Endothelial cell of hepatic sinusoid (primary cell): ENCODE measurements around the gene MYZAP.

Experiments
- in situ Hi-C: cut with HindIII; loops from 2 replicates; pipeline ENCODE4 v1.10.0; 2017; ENCODE audit warnings: low sequenced_read_pairs

The MYZAP gene

DNA sequence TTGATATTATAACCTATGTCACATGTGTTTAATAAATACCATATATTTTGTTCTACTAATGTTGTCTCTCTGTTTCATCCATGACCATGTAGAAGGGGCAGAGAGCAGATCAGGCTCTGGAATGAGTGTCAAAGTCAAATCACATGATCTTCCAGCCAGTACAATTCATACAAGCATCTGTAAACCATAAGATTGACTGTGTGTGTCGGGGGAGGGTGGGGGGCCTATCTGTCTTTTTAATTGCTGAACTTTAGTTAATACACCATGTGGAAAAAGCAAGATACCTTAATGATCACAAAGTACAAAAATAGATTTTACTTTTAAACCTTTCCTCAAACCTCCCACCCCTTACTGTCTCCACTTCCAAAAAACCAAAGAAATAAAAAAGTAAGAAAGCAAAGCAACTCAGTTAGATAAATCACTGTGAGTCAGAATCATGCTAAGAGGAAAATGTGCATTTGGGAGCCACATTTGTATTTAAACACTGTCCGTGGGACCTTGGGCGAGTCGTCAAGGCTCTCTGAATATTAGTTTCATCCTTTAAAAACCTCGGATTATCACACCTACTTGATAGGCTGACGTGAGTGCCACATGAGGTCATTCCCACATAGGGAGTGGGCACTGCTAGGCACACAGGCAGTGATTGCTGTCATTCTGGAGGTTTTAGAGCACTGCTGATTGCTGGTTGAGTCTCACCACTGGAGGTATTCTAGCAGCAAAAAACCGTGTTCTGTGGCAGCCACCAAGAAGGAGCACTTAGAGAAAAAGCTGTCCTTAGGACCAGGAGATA lies 93.8 kb downstream of the MYZAP start:
- in situ Hi-C loops, result no loop called here

DNA sequence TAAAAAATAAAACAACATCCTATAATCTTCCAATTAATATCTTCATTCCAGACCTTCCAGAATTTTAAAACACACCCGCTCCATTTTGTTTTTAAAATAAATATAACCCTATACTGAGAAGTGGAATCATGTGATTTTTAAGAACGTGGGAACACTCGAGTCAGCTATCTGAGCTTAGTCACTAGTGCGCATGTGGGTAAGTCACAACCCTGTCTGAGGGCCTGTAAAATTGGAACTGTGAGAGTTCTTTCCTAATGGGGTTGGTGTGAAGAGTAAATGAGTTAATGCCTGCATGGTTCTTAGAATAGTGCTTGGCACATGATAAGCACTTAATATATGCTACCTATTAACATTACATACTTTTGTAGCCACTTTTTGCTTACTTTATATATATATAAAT lies 95.0 kb downstream of the MYZAP start:
- in situ Hi-C loops, result no loop called here

DNA sequence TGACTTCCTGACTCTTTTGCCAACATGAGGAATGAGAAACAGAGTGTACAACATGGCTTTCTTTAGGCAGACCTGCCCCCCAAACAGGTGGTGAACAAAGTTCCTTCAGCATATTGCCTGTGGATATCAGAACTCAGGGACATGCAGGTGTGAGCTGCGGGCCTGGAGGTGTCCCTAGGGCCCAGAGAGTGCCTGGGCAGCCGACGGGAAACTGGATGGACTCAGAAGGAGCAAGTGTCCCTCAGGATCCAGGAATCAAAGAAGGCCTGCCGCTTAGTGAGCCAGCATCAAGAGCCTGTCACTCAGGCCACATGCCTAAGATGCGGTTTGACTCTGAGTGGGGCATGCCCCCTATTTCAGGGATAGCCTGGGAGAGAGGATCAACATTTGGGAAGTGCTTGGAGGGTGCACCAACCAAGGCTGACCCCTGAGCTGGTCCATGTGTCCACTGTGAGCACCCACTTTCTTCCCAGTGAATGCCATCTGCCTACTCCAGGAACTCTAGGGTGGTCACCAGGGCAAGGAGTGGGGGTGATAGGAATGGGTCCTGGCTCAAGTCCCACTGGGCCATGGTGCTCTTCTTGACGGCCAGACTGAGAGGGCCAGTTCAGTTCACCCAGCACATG lies 98.8 kb downstream of the MYZAP start:
- in situ Hi-C loops, result no loop called here

GRCh38 chr15:57691082-57691481 lies 99.4 kb downstream of the MYZAP start:
- in situ Hi-C loops, result no loop called here

DNA sequence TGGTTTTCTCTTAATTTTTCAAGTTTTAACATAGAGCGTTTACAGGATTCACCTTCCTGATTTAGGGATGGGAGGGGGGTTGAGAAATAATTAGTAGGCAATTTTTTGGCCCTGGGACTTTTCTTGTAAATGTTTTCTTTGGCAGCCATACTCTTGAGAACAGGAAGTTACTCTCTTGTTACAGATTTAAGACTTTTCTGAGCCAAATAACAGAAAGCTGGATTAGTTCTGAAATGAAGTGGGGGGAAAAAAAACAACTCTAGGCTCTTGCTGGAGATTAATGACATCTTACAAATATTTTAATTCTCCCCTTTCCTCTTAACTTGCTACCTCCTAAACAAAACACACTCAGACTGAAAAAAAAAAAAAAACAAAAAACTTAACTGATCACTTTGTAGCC lies 101.0 kb downstream of the MYZAP start:
- in situ Hi-C loops, result no loop called here

DNA sequence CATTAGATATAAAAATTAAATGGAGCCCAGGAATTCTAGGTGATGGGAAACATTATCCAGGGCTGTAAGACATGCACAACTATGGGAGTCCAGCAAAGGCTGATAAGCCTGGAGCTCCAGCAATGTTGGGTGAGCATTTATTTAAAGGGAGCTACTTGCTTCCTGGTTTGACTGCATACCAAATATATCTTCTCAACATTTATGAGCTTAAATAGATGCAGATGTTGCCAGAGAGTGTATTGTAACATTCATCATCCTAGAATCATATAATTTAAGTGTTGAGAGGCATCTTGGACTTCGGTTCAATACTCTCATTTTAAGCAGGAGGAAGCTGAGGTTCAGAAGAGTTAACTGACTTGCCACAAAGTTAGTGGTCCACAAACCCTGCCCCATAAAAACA lies 102.6 kb downstream of the MYZAP start:
- in situ Hi-C loops, result no loop called here

DNA sequence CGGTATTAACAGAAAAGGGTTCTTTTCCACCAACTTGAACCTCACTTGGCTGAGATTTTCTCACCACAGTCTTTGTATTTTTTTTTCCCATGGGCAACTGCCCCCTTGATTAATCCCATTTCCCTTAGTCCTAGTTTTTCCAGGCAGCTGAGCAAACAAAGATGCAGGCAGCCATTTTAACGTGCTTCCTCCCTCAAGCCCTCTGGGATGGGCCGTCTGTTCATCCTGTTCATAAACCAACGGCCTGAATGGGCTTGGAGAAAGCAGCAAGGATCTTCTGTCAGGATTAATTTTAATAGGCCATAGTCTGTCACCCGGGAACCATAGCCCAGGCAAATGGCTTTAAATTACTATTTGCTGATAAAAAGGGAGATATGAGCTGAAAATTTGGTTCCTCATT lies 104.4 kb downstream of the MYZAP start:
- in situ Hi-C loops, result no loop called here

DNA sequence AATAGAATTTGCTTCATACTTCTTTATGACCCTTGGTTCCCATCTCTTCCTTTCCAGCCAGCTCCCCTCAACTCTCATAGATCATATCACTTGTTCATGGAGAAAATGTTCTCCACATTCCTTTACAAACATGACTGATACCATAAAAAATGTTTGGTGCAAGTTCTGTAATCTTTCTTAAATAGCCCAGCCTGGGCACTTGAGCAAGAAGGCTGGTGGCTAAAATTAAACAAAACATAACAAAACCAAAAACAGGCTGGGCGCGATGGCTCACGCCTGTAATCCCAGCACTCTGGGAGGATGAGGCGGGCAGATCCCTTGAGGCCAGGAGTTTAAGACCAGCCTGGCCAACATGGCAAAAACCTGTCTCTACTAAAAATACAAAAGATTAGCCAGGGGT lies 105.9 kb downstream of the MYZAP start:
- in situ Hi-C loops, result no loop called here

DNA sequence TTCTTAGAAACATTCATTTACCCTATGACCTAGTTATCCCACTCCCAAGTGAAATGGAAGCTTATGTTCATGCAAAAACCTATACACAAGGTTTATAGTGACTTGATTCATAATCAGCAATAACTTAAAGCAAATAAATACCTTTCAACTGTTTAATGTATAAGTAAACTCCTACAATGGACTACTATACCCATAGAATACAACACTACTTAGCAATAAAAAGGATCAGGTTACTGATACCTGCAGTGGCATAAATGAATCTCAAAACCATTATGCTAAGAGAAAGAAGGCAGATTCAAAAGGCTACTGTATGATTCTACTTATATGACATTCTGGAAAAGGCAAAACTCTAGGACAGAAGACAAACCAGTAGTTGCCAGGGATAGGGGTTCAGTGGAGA lies 106.5 kb downstream of the MYZAP start:
- in situ Hi-C loops, result no loop called here

DNA sequence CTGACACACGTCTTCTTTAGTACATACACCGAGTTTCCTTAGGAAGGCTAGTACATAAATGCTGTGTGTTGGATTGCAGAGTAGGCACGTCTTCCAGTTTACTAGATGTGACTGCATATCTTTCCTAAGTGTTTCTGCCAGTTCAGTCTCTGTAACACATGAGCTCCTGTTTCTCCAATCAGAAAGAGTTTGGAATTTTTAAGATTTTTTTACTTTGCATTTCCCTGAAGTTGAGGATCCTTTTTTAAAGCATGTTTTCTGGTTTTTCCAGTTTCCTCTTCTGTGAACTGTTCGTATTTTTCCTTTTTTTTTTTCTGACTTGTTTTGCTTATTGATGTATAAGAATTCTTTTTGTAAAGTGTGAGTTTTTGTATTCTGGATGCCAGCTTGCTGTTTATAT lies 107.3 kb downstream of the MYZAP start:
- in situ Hi-C loops, result no loop called here

DNA sequence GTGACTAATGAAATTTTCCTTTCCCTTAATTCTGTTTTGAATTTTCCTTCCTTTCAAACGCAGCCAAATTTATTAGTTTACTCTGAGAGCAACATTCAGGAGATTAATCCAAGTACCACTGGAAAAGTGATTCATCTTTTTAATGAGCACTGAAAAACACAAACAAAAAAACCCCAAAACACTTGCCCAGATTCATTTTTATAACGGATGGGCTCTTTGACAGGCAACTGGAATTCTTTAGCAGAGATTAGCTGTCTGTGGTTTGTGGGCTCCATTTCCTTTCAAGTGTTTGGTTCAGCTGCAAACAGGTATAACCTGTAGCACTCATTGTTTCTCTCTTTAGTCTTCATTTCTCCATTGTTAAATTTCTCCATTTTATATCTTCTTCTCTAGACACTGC lies 111.7 kb downstream of the MYZAP start:
- in situ Hi-C loops, result no loop called here

- in situ Hi-C loops, result no loop called here
These were observed 112.7 kb downstream of the MYZAP start for GRCh38 chr15:57704441-57704840.

DNA sequence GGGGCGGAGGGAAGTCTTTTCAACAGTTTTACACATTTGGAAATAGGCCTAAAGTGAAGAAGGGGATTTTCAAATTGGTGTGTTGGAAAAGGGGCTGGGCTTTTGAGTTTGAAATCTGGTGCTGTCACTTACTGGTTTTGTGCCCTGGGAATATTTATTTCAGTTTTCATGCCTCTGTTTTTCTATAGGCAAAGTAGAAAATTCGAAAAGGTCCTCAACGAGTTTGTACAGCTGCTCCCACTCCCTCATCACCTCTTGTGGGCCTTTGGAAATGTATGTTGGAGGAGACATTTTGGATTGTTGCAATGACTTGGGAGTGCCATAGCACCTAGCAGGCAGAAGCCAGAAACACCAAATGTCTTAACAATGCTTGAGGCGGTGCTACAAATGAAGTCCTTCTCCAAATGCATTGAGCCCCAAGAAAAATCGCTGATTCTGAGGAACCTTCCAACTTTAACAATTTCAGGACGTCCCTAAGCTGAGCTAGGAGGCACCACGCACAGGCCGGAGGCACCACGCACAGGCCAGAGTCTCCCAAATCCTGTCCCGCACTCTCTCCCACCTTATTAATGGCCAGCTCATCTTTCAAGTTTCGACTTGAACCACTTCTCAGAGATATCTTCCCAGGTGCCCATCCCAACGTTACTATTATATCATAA lies 114.2 kb downstream of the MYZAP start:
- in situ Hi-C loops, result no loop called here

DNA sequence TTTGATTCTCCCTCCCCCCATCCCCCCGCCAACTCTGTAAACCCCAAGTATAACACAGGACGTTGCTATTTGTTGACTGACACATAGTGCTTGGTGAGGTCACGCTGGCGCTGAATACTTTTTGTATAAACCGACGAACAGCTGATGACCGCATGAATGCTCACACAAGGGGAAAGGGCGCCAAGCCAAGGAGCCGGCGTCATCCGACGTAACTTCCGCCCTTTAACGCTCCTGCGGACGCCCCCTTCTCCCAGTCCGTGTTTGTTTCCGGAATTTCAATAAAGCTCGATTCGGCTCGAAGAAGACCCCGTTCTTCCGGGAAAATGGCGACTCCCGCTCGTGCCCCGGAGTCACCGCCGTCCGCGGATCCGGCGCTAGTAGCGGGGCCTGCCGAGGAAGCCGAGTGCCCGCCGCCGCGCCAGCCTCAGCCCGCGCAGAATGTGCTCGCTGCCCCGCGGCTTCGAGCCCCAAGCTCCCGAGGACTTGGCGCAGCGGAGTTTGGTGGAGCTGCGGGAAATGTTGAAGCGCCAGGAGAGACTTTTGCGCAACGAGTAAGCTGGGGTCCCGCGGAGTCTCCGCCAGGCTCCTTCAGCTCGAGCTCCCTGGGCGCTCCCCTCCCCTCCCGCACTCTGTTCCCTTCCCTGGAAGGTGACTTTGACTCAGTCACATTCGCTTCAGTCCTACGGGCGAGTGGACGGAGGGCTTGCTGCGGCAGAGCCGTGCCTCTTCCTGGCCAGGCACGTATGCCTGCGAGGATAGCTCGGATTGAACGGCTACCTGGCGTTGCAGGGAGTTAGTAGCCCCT lies 114.9 kb downstream of the MYZAP start, which contains the start of gene POLR2M:
POLR2M (plus strand) TSS at position 310 of the 805 bp plus-strand sequence; CDS start at position 439, 129 bp downstream.
- in situ Hi-C loops, result no loop called here

GRCh38 chr15:57708047-57708446 lies 116.3 kb downstream of the MYZAP start:
- in situ Hi-C loops, result no loop called here

GRCh38 chr15:57718309-57718708 lies 126.6 kb downstream of the MYZAP start:
- in situ Hi-C loops, result no loop called here

DNA sequence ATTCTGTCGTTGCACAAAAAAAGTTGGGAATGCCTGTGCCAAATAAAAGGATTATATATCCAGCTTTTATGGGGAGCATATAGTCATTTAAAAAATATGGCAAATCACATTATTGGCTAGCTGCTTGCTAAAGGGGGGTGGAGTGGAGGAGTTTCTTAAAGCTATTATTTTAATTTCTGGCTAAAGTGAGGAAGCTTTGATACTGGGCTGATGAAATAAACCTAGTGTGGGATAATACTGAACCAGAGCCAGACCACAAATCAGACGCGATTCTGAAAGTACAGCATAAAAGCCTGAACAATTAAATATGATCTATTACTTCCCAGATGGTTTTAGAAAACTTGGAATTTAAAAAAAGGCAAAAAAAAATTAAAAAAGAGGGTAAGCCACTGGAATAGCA lies 129.2 kb downstream of the MYZAP start:
- in situ Hi-C loops, result no loop called here

DNA sequence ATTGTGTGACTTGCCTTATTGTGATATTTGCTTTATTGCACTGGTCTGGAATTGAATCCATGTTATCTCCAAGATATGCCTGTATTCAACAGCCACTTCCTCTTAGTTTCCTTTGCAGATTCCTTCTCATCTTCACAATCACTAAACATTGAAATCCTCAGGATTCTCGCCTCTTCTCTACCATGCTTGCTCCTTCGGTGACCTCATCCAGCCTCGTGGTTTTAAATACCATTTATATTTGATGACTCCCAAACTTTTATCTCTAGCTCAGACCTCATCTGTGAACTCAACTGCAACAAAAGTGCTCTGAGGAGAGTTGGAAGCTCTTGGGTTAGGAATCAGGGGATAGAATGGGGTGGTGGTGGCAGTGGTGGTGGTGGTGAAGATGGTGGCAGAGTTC lies 134.7 kb downstream of the MYZAP start:
- in situ Hi-C loops, result no loop called here

- in situ Hi-C loops, result no loop called here
These were observed 135.3 kb downstream of the MYZAP start for GRCh38 chr15:57727031-57727430.

DNA sequence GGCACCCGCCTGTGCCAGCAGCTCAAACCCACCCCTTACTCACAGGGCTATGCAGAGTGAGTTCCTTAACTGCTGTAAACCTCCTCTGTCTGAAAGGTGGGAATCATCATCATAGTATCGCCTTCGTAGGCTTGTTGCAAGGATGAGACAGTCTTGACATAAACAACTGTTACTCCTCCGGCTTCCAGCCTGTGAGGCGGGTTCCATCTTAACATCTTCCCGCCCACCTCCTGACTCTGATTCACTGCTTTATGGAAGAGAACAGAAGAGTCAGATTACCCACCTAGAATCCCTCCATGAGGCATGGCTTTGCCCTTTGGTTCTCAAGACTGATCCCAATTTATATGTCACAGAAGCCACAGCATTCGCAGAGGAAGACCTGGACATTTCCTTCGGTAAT lies 136.7 kb downstream of the MYZAP start:
- in situ Hi-C loops, result no loop called here

- in situ Hi-C loops, result no loop called here
These were observed 139.2 kb downstream of the MYZAP start for GRCh38 chr15:57730876-57731275.
